HG02981 (cell line): ENCODE data around the gene SERGEF.

Experiments used
- ATAC-seq: cut with Tn5 transposase; IDR thresholded peaks from one replicate; pipeline ENCODE4 v1.9.1; 2021; ENCODE audit warnings: mild to moderate bottlenecking, moderate library complexity; ENCODE audit not compliant: unreplicated experiment

SERGEF gene

DNA sequence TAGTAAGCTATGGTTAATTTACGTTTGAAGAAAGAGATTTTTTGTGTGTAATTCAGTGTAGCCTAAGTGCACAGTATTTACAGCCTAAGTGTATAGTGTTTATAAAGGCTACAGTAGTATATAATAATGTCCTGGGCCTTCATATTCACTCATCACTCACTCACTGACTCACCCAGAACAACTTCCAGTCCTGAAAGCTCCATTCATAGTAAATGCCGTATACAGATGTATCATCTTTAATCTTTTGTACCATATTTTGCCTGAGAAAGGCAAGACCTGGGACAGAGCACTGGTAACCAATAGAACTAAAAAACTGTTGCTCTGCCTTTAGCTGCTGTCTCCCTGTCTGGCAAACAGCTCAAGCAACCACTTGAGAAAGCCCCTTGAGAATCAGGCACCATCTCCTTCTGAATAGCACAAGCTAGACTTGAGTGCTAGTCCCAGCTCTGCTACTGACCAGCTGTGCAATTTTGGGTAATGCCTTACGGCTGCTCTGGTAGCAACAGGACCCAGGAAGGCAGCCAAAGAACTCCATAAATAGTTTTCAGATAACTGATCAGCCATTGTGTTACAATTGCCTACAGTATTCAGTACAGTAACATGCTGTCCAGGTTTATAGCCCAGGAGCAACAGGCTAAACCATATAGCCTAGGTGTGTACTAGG is 146.9 kb downstream of the SERGEF start:
- no peak for ATAC-seq

DNA sequence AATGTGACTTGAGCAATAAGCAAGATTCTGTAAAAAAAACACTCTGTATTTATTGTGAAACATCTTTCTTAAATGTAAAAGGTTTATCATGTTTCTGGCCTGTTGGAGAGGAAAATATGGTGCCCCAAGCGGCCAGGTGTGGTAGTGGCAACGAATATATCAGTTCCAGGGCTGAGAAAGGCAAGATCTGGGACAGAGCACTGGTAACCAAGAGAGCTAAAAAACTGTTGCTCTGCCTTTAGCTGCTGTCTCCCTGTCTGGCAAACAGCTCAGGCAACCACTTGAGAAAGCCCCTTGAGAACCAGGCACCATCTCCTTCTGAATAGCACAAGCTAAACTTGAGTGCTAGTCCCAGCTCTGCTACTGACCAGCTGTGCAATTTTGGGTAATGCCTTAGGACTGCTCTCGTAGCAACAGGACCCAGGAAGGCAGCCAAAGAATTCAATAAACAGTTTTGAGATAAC is 148.3 kb downstream of the SERGEF start:
- no peak for ATAC-seq

DNA sequence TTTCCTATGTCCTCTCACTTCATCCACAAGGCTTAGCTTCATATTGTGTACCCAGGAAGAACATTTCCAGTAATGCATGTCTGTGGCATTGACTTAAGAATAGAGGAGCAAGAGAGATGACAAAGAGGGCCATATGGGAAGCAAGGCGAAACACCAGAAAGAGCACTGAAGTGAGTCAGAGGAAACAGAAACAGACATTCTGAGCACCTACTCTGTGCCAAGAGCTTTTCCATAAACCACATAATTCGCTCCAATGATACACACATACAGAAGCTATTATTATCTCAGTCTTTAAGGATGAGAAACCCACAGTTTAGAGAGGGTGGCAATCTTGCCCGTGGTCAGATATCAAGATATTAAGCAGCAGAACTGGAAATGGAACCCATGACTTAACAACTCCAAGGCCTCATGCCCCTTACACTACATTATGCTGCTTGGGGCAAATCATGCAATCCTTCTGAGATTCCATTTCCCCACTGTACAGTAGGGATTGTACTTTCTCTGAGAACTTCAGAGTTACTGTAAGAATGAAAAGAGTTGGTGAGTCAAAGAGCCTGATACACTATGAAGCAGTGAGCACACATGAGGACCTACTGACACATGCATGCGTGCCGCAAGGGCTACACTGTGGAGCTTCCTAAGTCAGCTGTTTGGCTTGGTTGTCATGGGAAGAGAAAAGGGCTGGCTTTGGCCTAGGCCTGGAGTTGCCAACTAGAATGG is 151.7 kb downstream of the SERGEF start:
- ATAC-seq = no peak

DNA sequence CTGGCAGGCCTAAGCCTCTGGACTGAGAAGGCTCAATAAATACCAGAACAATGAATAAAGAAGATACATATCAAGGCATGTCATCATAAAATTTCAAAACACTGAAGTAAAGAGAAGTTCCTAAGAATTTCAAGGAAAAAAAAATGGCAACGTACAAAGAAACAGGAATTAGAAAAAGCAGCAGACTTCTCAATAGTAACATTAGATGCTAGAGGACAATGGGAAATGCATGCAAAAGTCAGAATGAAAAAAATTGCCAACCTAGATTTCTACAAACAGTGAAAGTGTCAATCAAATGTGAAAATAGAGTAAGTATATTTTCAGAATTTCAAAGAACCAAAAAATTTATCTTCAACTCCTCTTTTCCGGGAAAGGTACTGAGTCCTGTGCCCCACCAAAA is 153.3 kb downstream of the SERGEF start:
- ATAC-seq = no peak

DNA sequence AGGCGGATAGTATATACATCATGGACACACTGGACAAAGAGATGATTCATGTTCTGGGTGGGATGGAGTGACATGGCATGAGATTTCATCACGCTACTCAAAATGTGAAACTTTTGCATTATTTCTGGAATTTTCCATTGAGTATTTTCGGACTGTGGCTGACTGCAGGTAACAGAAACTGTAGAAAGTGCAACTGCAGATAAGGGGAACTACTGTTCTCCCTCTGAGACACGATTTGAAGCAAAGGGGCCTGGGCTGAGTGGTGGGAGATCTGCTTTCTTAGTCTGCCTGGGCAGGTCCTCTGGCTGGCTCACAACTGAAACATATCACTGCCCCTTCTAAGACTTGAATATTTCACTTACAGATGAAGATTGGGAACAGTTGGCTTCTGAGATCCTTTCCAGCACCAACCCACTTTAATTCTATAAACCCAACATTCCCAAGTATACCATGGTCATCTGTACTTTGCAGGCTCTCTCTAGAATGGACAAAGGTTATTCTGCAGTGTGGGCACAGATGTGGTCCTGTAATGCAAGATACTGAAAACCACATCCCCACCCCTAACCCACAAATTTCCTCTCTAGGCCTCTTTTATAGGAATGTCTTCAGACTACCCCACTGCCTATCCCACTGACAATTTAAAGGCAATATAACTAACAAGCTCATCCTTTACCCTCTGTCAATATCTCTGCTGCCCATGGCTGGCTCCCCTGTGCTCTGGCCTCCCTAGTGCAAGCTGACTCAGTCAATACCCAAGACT is 157.1 kb downstream of the SERGEF start:
- ATAC-seq = no peak

DNA sequence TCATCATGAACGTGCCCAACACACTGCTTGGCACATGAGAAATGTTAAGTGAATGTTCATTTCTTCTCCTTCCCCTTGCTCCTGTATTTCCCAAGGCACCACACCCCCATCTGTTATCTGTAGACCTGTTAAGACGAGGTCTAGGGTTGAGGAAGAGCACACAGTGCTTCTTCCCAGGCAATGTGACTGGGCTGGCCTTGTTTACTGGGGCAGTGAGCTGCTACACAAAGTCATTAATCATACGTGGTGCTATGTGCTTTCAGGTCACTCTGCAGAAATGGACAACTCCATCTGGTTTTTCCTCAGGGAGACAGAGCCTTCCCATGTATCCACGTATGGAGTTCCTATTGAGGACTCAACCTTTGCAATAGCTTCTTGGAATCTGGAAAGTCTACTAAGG is 159.6 kb downstream of the SERGEF start:
- ATAC-seq = no peak

DNA sequence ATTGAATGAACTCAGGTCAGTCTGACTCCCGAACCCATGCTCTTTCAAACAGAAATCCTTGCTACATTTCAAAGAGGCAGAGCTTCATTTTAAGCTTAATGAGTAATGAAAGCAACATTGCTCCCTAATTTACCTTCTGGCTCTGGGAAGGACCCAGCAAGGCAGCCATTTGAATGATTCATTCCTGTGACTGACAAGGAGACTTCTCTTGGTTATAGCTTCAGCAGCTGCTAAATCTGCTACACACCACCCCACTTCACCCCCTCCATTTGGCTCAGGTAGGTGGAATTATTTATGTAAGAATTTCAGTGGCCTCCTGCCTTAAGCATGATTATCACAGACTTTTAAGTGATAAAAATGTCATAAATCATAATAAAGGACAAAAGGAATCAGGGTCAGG is 160.6 kb downstream of the SERGEF start:
- no peak for ATAC-seq

DNA sequence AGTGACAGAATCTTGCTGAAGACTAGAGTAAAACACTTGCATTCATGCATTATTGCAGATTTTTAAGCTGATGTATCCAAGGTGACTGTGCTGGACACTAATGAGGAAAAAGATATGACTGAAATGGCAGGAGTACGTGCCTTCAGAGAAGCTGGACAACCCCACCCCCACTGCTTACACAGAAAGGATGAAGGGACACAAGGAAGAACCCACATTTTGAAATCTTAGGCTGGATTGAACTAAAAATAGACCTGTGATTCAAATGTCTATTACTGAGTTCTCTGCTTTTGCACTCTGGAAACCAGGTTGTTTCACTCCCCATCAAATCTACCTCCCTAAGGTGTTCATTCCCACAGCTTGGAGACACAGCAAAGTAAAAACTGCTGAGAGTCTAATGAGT is 161.2 kb downstream of the SERGEF start:
- ATAC-seq = no peak

DNA sequence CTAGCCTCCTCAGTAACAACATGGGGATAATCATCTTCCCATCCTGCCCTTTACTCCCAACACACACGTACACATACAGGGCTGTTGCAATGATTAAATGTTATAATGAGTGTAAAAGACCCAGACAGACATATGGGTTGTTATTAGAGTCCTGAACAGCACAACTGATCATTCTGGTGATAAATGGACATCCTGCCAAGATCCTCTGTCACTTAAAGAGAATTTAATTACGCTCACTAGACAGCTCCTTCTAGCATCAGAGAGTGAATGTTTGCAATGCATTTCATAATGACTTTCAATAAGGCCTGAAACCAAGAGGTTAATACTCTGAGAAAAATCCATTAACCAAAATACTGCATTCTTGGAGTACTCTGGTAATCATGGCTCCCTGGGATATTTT is 162.5 kb downstream of the SERGEF start:
- no peak for ATAC-seq

DNA sequence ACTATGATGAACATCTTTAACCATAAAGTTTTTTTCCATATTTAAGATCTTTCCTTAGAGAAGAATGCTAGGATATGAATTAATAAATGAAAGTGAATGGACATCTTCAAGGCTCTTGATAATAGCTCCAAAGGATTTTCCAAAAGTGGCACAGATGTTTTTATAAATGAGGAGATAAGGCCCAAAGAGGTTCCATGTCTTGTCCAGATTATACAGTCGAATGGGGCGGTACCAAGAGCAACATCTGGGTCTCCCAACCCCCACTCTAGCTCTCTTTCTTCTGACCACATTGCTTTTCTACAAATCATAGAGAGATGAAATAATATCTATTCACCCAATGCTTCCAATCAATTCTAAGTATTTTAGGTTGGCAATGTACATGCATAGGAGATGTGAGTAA is 164.1 kb downstream of the SERGEF start:
- ATAC-seq = no peak

DNA sequence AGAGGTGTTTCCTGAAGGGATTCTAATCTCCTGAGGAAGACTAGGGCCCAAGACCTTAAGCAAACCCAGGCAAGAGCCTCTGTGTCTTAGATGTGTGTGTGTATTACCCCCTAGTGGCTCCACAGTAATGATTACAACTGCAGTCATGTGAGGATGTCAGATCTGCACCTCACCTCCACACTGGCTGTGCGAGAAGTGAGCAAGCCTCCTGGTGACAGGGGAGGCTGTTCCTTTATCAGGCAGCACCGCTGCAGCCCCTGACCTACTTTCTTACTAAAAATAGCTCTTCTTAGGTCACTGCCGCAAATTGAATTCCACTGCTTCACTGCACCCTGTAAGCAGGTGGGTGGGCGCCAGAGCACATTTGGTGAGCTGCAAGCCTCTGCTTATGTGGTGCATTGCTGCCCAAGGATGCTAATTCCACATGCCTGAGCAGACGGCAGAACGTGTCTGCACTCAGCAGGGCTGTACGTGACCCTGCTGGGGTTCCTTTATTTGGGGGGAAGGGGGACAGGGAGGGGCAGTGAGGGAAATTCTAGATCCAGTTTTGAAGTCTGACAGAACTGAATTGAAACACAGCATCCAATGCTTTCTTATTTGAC is 165.9 kb downstream of the SERGEF start:
- ATAC-seq = no peak

DNA sequence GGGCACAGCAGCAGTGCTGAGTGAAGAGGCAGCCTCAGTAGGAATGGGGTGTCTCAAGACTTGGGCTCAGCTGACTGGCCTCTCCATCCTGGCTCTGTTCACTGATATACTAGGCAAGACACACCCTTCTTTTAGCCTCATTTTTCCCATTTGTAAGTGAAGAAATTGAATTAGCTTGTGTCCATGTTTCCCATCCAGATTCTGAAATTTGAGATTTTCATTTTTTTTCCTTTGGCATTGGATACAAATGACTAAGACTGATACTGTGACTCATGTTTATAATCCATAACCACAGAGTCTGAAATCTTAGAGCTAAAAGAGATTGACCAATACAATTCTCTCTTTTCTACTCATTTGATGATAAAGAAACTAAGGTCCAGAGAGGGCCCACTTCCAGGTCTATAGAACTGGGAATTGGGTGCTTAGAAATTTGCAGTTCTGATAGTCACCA is 167.4 kb downstream of the SERGEF start:
- ATAC-seq = no peak

DNA sequence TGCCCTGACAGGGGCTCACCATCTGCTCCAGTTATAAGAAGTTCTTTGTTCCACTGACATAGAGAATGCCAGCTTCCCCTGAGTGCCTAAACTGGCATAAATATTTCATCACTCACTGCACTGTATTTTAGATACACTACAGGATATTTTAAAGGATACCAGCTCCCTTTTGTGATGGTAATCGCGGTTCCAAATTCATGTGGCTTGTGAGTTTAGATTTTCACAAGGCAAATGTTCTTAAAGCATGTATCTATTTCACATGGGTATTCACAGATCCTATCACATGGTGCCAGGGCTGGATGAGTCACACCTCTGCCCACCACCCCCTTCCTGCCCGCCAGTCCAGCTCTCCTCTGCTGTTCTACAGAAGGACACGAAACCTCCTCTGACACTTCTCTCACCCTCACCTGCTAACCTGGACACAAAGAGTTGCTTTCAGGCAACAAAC is 172.7 kb downstream of the SERGEF start:
- ATAC-seq = no peak

DNA sequence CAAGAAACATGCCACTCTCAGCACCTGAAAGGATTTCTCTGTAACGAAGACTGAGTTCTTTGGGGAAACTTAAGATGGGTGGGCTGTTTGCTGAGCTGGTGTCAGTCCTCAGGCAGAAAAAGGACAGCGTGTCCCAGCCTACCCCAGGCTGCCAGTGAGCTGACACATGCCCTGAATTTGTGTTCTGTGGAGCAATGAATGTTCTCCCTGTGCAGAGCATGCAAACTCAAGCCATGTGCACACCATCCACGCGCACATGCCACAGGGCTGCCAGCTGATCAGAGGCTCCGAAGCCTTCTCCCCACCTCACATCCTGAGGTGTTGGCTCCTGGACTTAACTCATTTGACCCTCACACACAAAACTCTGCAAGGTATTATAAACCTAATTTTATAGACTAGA is 173.4 kb downstream of the SERGEF start:
- ATAC-seq = no peak

DNA sequence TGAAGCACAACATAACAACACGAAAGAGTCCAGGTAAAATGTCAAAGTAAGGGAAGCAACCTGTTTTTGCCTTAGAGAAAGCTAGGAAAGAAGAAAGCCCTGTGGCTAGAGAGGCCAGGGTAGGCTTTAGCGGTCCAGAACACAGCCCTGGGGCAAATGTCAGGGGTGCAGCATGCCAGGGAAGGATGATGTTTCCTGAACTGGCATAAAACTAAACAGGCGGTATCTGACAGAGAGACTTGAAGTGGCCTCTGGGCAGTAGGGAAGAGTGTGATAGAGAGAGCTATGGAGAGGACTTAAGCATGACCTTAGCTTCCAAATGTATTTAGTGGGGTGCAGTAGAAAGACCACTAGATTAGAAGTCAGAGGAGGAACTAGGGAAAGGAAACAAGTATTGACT is 174.7 kb downstream of the SERGEF start:
- no peak for ATAC-seq

DNA sequence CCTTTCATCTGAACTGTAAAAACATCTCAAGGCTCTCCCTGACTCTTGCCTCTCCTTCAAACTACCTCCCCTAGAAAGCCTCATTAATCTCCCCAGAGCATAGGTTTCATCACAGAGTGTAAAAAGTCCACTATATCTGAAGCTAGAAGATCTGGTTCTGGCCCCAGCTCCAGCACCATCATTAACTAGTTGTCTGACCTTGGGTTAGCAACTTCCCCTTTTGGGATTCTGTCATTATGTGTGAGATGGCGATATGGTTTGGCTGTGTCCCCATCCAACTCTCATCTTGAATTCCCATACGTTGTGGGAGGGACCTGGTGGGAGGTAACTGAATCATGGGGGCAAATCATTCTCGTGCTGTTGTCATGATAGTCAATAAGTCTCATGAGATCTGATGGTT is 181.0 kb downstream of the SERGEF start:
- no peak for ATAC-seq

DNA sequence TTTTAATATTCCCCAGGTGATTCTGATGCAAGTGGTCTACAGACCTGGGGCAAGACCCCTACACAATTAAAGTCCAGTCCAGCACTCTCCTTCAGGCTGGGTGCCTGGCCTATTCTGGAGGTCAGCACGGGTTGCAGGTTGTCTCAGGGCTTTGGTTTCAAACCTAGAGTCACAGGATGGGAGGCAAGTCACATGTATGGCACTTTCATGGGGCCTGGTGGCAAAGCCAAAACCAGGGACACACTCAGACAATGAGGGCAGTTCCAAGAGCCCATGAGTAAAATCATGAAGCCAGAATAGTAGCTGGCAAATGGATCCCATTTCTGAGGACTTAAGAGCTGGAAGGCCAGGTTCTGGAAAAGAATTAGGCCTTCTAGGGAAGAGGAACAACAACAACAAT is 181.6 kb downstream of the SERGEF start:
- no peak for ATAC-seq

DNA sequence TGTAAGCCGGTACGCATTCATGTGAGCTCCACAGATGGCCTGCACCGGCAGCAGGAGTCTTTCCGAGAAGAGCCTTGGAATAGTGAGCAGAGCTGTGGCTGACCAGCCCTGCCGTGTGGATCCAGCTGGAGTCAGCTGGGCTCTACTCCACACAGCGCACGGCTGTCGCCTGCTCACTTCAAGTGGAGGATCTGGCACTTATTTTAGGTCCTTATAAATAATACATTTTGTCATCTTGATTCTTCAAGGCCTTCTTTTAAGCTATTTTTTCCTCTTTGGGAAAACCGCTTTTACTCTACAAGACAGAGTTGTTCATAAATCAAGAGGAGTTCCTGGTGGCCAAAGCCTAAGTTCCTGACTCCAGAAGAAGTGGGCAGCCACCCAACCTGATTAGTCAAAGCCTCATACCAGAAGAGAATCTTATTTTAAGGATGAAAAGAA is 184.5 kb downstream of the SERGEF start:
- no peak for ATAC-seq

DNA sequence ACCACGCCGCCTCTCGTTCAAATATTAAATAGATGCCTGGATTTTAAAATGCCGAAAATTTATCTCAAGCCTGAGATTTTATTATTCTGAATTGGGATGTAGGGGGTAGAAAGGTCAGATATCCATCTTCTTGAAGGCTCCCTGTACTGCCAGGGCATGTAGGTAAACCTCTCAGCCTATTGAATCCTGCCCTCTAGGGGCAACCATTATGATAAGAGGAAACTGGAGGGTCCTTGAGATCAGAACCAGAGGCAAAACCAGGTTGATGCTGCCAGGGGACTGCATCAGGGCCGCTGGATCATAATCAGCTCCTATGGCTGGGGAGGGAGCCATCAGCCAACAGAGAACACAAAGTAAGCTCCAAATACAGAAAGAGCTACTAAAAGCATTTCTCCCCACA is 185.8 kb downstream of the SERGEF start:
- ATAC-seq = no peak

DNA sequence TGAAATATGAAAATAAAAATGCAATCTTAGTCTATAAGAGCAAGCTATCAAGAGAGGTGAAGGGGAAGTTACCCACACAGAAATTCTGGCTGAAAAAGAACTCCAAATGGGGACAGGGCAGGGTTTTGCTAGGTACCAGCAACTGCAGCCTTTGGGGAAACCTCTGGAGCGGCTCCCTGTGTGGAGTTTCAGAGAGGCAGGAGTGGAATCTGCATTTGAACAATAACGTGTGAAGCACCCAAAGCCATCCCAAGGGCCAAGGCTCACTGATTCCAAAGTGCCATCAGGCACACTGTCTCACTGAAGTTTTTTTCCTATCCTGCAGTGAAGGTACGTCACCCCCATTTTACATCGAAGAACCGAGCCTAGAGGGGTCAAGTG is 190.5 kb downstream of the SERGEF start:
- no peak for ATAC-seq

DNA sequence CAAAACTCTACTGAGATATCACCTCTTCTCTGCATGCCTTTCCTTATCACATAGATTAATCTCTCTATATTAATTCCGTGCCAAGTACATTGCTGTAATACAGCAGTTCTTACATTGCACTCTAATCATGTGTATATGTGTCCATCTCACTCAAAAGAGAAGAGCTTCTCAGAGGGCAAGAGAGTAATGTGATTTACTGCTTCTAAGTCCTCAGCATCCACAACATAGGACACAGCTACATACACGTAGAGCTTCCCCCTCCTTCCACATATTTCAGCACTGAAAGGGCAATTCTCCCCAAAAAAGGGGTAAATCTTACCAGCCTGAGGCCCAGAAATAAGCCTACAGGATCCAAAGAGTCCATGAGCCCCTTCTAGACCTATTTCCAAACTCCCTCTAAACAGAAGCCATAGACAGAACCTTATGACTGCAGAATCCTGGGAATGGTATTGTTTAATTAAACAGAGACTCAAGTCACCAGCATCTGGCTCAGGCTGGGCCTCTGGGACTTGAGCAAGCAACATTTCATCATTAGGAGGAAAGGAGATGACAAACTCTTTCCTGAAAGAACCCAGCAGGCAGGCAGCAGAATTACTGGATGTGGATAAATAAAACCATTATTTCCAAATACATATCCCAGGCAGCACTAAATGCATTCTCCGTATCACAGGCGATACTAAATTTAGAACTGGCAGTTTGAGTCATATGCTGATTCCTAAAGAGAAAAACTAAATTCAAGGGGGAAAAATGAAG is 191.0 kb downstream of the SERGEF start:
- ATAC-seq = no peak
